ENCODE measurements around the gene CUBN. TPM values are rescaled to one million over a fixed set of nuclear protein-coding genes. Genes with fewer than 3 reads are reported as not detected.

The CUBN gene
- total RNA-seq, 1 donor, result 1.1 TPM

GRCh38 chr10:17151716-17152115 lies 22.1 kb upstream of the CUBN start:
- H3K4me1 ChIP-seq (ENCODE audit: insufficient read depth, low read length), result no peaks in the 10 kb centered on the region
- no peak overlapping the region for H3K4me2 ChIP-seq (ENCODE audit: insufficient read depth, low read length)
- H3K79me2 ChIP-seq (ENCODE audit: insufficient read depth, low read length), result no peaks in the 10 kb centered on the region
- H4K20me1 ChIP-seq (ENCODE audit: insufficient read depth, low read length), result no peaks in the 10 kb centered on the region
- H3K27me3 ChIP-seq (ENCODE audit: insufficient read depth, low read length), result no peaks in the 10 kb centered on the region
- no peaks in the 10 kb centered on the region for H3K9me3 ChIP-seq (ENCODE audit: low read depth, low read length)
- no peak overlapping the region for H3K27ac ChIP-seq (ENCODE audit: low read depth, low read length)
- no peaks in the 10 kb centered on the region for H3K36me3 ChIP-seq (ENCODE audit: insufficient read depth, low read length)
- H2AFZ ChIP-seq (ENCODE audit: low read length), result peak overlapping the region; percentile 36
- H3K4me3 ChIP-seq (ENCODE audit: insufficient read depth, low read length), result no peak overlapping the region
- TF ChIP-seq CTCF (IDR thresholded peaks at IDR 0.05; ENCODE audit: extremely low read depth, low read depth, low read length), result no peak
- no peak for DNase-seq (ENCODE audit: insufficient read length, low spot score, missing footprints)

- no peak for TF ChIP-seq CTCF (IDR thresholded peaks at IDR 0.05; ENCODE audit: extremely low read depth, low read depth, low read length)
- no peaks in the 10 kb centered on the region for H3K27me3 ChIP-seq (ENCODE audit: insufficient read depth, low read length)
Measured at GRCh38 chr10:17147884-17148489, 18.4 kb upstream of the CUBN start.

GRCh38 chr10:17146892-17147291 lies 17.3 kb upstream of the CUBN start:
- H3K36me3 ChIP-seq (ENCODE audit: insufficient read depth, low read length), result no peaks in the 10 kb centered on the region
- H3K27me3 ChIP-seq (ENCODE audit: insufficient read depth, low read length), result no peaks in the 10 kb centered on the region
- H3K4me1 ChIP-seq (ENCODE audit: insufficient read depth, low read length), result no peaks in the 10 kb centered on the region
- no peaks in the 10 kb centered on the region for H3K79me2 ChIP-seq (ENCODE audit: insufficient read depth, low read length)
- H2AFZ ChIP-seq (ENCODE audit: low read length), result no peak overlapping the region
- no peak for DNase-seq (ENCODE audit: insufficient read length, low spot score, missing footprints)
- TF ChIP-seq CTCF (IDR thresholded peaks at IDR 0.05; ENCODE audit: extremely low read depth, low read depth, low read length), result no peak
- H3K4me2 ChIP-seq (ENCODE audit: insufficient read depth, low read length), result no peak overlapping the region
- H3K27ac ChIP-seq (ENCODE audit: low read depth, low read length), result no peak overlapping the region
- H3K9me3 ChIP-seq (ENCODE audit: low read depth, low read length), result no peaks in the 10 kb centered on the region
- no peak overlapping the region for H3K4me3 ChIP-seq (ENCODE audit: insufficient read depth, low read length)
- no peaks in the 10 kb centered on the region for H4K20me1 ChIP-seq (ENCODE audit: insufficient read depth, low read length)

More at GRCh38 chr10:17147884-17148489, 18.4 kb upstream of the CUBN start:
- no peaks in the 10 kb centered on the region for H3K36me3 ChIP-seq (ENCODE audit: insufficient read depth, low read length)
- no peak overlapping the region for H3K27ac ChIP-seq (ENCODE audit: low read depth, low read length)
- no peak overlapping the region for H3K4me3 ChIP-seq (ENCODE audit: insufficient read depth, low read length)
- DNase-seq (ENCODE audit: insufficient read length, low spot score, missing footprints), result no peak
- H3K79me2 ChIP-seq (ENCODE audit: insufficient read depth, low read length), result no peaks in the 10 kb centered on the region
- no peaks in the 10 kb centered on the region for H3K4me1 ChIP-seq (ENCODE audit: insufficient read depth, low read length)
- H2AFZ ChIP-seq (ENCODE audit: low read length), result no peak overlapping the region
- H4K20me1 ChIP-seq (ENCODE audit: insufficient read depth, low read length), result no peaks in the 10 kb centered on the region
- no peaks in the 10 kb centered on the region for H3K9me3 ChIP-seq (ENCODE audit: low read depth, low read length)
- no peak overlapping the region for H3K4me2 ChIP-seq (ENCODE audit: insufficient read depth, low read length)

GRCh38 chr10:17145239-17145638 lies 15.6 kb upstream of the CUBN start:
- no peak for TF ChIP-seq CTCF (IDR thresholded peaks at IDR 0.05; ENCODE audit: extremely low read depth, low read depth, low read length)
- no peaks in the 10 kb centered on the region for H3K36me3 ChIP-seq (ENCODE audit: insufficient read depth, low read length)
- no peak for DNase-seq (ENCODE audit: insufficient read length, low spot score, missing footprints)
- H3K4me2 ChIP-seq (ENCODE audit: insufficient read depth, low read length), result no peak overlapping the region
- no peaks in the 10 kb centered on the region for H4K20me1 ChIP-seq (ENCODE audit: insufficient read depth, low read length)
- H3K79me2 ChIP-seq (ENCODE audit: insufficient read depth, low read length), result no peaks in the 10 kb centered on the region
- no peaks in the 10 kb centered on the region for H3K9me3 ChIP-seq (ENCODE audit: low read depth, low read length)
- no peaks in the 10 kb centered on the region for H3K27me3 ChIP-seq (ENCODE audit: insufficient read depth, low read length)
- no peak overlapping the region for H3K27ac ChIP-seq (ENCODE audit: low read depth, low read length)
- no peak overlapping the region for H2AFZ ChIP-seq (ENCODE audit: low read length)
- H3K4me3 ChIP-seq (ENCODE audit: insufficient read depth, low read length), result no peak overlapping the region
- no peaks in the 10 kb centered on the region for H3K4me1 ChIP-seq (ENCODE audit: insufficient read depth, low read length)
